ENCODE data around the gene TRMT5. TPM values are rescaled to one million over a fixed set of nuclear protein-coding genes. Genes with fewer than 3 reads are reported as not detected.

Gene TRMT5, protein sequence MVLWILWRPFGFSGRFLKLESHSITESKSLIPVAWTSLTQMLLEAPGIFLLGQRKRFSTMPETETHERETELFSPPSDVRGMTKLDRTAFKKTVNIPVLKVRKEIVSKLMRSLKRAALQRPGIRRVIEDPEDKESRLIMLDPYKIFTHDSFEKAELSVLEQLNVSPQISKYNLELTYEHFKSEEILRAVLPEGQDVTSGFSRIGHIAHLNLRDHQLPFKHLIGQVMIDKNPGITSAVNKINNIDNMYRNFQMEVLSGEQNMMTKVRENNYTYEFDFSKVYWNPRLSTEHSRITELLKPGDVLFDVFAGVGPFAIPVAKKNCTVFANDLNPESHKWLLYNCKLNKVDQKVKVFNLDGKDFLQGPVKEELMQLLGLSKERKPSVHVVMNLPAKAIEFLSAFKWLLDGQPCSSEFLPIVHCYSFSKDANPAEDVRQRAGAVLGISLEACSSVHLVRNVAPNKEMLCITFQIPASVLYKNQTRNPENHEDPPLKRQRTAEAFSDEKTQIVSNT
- 9.4 and 11.8 TPM in 2 replicates for total RNA-seq

GRCh38 chr14:60980811-60981632 lies at the start of gene TRMT5, which contains the start of gene SLC38A6:
TSS of gene TRMT5 (minus strand) at chr14:60981079. CDS start at chr14:60980973, 106 bp downstream.
TSS of gene SLC38A6 (plus strand) at chr14:60981245. CDS start at chr14:60981278, 33 bp downstream.

Other genes with a start within 250 kb of the TRMT5 start
- 34.9 and 36.4 TPM in 2 replicates for gene MNAT1, start 246.3 kb downstream of the TRMT5 start, total RNA-seq
- 58.6 and 108 TPM in 2 replicates for gene SLC38A6, start 166 bp upstream of the TRMT5 start, total RNA-seq